SK-N-SH (cell line): Measurements from ENCODE around the gene STX19.

Experiments used
- ELF1 ChIP-seq: IDR thresholded peaks from 2 replicates; pipeline ENCODE4 v1.4.0; 2012
- EP300 ChIP-seq, 2 experiments: IDR thresholded peaks; 2 replicates each; pipeline versions ENCODE4 v1.4.0 to v1.6.1; 2012; ENCODE audit warnings: borderline replicate concordance in 1 of 2, low read depth in 1 of 2, low read length in 1 of 2
- EZH2phosphoT487 ChIP-seq: fragments of 200-600 bp; sonication (generic); IDR thresholded peaks from 2 replicates; pipeline ENCODE4 v1.6.1; 2017; ENCODE audit warnings: low read depth, mixed run types, mild to moderate bottlenecking, antibody characterized with exemption, moderate library complexity, borderline replicate concordance
- FOSL2 ChIP-seq: IDR thresholded peaks from 2 replicates; pipeline ENCODE4 v1.4.0; 2012; ENCODE audit warnings: low read depth, mild to moderate bottlenecking, moderate library complexity, borderline replicate concordance
- MEF2A ChIP-seq: IDR thresholded peaks from 2 replicates; pipeline ENCODE4 v1.4.0; 2012; ENCODE audit warnings: low read depth, borderline replicate concordance
- MXI1 ChIP-seq: IDR thresholded peaks from 2 replicates; pipeline ENCODE4 v1.6.1; 2012; ENCODE audit warnings: mild to moderate bottlenecking, low read depth, low read length, improper control_type of control experiment
- POLR2AphosphoS5 ChIP-seq: IDR thresholded peaks from 2 replicates; pipeline ENCODE4 v1.6.1; 2012; ENCODE audit warnings: low read depth, low read length
- TAF1 ChIP-seq: IDR thresholded peaks from 2 replicates; pipeline ENCODE4 v1.6.1; 2012; ENCODE audit warnings: low read depth, mild to moderate bottlenecking, low read length, moderate library complexity, borderline replicate concordance
- TEAD4 ChIP-seq: IDR thresholded peaks from 2 replicates; pipeline ENCODE4 v1.4.0; 2012; ENCODE audit warnings: mild to moderate bottlenecking, borderline replicate concordance; ENCODE audit not compliant: insufficient read depth
- YY1 ChIP-seq: IDR thresholded peaks from 2 replicates; pipeline ENCODE4 v1.4.0; 2012; ENCODE audit warnings: low read depth, mild to moderate bottlenecking
- TF ChIP-seq, protein P1 (sequence below): fragments of 200-600 bp; sonication (generic); IDR thresholded peaks from 2 replicates; pipeline ENCODE4 v1.6.1; 2017; ENCODE audit warnings: antibody characterized with exemption, mild to moderate bottlenecking, moderate library complexity
- TF ChIP-seq, protein P2 (sequence below): IDR thresholded peaks from 2 replicates; pipeline ENCODE4 v1.4.0; 2012; ENCODE audit warnings: low read depth, borderline replicate concordance
- TF ChIP-seq, protein P3 (sequence below): IDR thresholded peaks from 2 replicates; pipeline ENCODE4 v1.6.1; 2012; ENCODE audit warnings: mild to moderate bottlenecking, low read depth, low read length, moderate library complexity
- TF ChIP-seq, protein P4 (sequence below): fragments of 150-350 bp; IDR thresholded peaks from 2 replicates; pipeline ENCODE4 v1.6.1; 2017; ENCODE audit warnings: antibody characterized with exemption, low read length, low read depth, borderline replicate concordance

DNA sequence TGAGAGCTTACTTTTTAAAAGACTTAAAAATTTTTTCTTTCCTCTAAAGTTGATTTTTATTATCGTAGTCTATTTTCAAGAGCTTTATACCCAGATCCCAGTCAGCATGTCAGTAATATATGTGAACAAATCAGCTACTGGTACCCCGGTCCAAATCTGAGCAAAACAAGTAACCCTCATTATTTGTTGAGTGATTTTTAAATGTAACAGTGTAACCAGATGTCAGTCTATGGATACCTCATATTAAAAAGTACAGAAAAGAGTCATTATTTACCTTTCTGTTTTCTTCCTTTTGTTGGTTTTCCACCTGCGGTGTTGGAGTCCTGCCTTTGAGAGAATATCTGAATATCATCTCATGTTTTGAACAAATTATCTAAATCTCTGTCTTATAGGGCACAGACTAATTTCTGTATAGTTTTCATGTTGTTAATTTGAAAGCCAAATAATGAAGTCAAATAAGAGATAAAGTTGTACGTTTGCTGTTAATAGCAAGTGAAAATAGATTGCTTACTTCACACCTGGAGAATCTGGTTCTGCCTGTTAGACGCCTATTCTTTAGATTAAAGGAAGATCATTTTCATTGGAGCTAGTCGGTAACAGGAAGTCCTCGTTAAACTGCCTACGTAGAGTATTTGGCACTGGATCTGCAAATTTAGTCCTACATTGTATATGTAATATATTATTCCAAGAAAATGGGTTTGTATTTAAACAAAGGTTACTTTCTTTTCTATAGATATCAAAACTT lies at the start of gene STX19:
- no peak for TF ChIP-seq EP300 (IDR thresholded peaks at IDR 0.05; ENCODE audit: borderline replicate concordance in 1 of 2, low read depth in 1 of 2, low read length in 1 of 2)
- TF ChIP-seq YY1, result no peak
- TF ChIP-seq, protein P1, sequence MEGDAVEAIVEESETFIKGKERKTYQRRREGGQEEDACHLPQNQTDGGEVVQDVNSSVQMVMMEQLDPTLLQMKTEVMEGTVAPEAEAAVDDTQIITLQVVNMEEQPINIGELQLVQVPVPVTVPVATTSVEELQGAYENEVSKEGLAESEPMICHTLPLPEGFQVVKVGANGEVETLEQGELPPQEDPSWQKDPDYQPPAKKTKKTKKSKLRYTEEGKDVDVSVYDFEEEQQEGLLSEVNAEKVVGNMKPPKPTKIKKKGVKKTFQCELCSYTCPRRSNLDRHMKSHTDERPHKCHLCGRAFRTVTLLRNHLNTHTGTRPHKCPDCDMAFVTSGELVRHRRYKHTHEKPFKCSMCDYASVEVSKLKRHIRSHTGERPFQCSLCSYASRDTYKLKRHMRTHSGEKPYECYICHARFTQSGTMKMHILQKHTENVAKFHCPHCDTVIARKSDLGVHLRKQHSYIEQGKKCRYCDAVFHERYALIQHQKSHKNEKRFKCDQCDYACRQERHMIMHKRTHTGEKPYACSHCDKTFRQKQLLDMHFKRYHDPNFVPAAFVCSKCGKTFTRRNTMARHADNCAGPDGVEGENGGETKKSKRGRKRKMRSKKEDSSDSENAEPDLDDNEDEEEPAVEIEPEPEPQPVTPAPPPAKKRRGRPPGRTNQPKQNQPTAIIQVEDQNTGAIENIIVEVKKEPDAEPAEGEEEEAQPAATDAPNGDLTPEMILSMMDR, result no peak
- no peak for TF ChIP-seq ELF1
- TF ChIP-seq FOSL2, result no peak
- no peak for TF ChIP-seq EZH2phosphoT487
- TF ChIP-seq POLR2AphosphoS5, result no peak
- no peak for TF ChIP-seq MXI1
- TF ChIP-seq, protein P2, sequence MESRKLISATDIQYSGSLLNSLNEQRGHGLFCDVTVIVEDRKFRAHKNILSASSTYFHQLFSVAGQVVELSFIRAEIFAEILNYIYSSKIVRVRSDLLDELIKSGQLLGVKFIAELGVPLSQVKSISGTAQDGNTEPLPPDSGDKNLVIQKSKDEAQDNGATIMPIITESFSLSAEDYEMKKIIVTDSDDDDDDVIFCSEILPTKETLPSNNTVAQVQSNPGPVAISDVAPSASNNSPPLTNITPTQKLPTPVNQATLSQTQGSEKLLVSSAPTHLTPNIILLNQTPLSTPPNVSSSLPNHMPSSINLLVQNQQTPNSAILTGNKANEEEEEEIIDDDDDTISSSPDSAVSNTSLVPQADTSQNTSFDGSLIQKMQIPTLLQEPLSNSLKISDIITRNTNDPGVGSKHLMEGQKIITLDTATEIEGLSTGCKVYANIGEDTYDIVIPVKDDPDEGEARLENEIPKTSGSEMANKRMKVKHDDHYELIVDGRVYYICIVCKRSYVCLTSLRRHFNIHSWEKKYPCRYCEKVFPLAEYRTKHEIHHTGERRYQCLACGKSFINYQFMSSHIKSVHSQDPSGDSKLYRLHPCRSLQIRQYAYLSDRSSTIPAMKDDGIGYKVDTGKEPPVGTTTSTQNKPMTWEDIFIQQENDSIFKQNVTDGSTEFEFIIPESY, result no peak
- TF ChIP-seq TAF1, result no peak
- TF ChIP-seq, protein P3, sequence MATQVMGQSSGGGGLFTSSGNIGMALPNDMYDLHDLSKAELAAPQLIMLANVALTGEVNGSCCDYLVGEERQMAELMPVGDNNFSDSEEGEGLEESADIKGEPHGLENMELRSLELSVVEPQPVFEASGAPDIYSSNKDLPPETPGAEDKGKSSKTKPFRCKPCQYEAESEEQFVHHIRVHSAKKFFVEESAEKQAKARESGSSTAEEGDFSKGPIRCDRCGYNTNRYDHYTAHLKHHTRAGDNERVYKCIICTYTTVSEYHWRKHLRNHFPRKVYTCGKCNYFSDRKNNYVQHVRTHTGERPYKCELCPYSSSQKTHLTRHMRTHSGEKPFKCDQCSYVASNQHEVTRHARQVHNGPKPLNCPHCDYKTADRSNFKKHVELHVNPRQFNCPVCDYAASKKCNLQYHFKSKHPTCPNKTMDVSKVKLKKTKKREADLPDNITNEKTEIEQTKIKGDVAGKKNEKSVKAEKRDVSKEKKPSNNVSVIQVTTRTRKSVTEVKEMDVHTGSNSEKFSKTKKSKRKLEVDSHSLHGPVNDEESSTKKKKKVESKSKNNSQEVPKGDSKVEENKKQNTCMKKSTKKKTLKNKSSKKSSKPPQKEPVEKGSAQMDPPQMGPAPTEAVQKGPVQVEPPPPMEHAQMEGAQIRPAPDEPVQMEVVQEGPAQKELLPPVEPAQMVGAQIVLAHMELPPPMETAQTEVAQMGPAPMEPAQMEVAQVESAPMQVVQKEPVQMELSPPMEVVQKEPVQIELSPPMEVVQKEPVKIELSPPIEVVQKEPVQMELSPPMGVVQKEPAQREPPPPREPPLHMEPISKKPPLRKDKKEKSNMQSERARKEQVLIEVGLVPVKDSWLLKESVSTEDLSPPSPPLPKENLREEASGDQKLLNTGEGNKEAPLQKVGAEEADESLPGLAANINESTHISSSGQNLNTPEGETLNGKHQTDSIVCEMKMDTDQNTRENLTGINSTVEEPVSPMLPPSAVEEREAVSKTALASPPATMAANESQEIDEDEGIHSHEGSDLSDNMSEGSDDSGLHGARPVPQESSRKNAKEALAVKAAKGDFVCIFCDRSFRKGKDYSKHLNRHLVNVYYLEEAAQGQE, result no peak
- TF ChIP-seq, protein P4, sequence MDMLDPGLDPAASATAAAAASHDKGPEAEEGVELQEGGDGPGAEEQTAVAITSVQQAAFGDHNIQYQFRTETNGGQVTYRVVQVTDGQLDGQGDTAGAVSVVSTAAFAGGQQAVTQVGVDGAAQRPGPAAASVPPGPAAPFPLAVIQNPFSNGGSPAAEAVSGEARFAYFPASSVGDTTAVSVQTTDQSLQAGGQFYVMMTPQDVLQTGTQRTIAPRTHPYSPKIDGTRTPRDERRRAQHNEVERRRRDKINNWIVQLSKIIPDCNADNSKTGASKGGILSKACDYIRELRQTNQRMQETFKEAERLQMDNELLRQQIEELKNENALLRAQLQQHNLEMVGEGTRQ, result no peak
- no peak for TF ChIP-seq TEAD4
- TF ChIP-seq MEF2A, result no peak
